HEK293 (cell line): Measurements from ENCODE around the gene CD59.

ENCODE experiments used
- GFI1B ChIP-seq: fragments of 450-650 bp; formaldehyde crosslinking; IDR thresholded peaks from 2 replicates; pipeline ENCODE4 v1.5.1; 2016; ENCODE audit warnings: missing biosample characterization, missing genetic modification characterization
- HIC1 ChIP-seq: fragments of 450-650 bp; formaldehyde crosslinking; IDR thresholded peaks from 2 replicates; pipeline ENCODE4 v1.5.1; 2016; ENCODE audit warnings: missing biosample characterization, missing genetic modification characterization
- INSM2 ChIP-seq: fragments of 450-650 bp; formaldehyde crosslinking; IDR thresholded peaks from 2 replicates; pipeline ENCODE4 v1.5.1; 2016; ENCODE audit warnings: missing biosample characterization, missing genetic modification characterization
- KLF1 ChIP-seq: fragments of 450-650 bp; formaldehyde crosslinking; IDR thresholded peaks from 2 replicates; pipeline ENCODE4 v1.5.1; 2016; ENCODE audit warnings: missing biosample characterization, missing genetic modification characterization
- KLF10 ChIP-seq: fragments of 450-650 bp; IDR thresholded peaks from 2 replicates; pipeline ENCODE4 v1.5.1; 2018; ENCODE audit warnings: missing biosample characterization, mild to moderate bottlenecking, missing genetic modification characterization
- KLF7 ChIP-seq: fragments of 450-650 bp; formaldehyde crosslinking; IDR thresholded peaks from 2 replicates; pipeline ENCODE4 v1.5.1; 2016; ENCODE audit warnings: missing biosample characterization, missing genetic modification characterization, borderline replicate concordance
- KLF8 ChIP-seq: fragments of 450-650 bp; formaldehyde crosslinking; IDR thresholded peaks from 2 replicates; pipeline ENCODE4 v1.5.1; 2016; ENCODE audit warnings: missing biosample characterization, missing genetic modification characterization
- MZF1 ChIP-seq: fragments of 450-650 bp; formaldehyde crosslinking; IDR thresholded peaks from 2 replicates; pipeline ENCODE4 v1.5.1; 2017; ENCODE audit warnings: missing biosample characterization, missing genetic modification characterization, borderline replicate concordance
- OSR2 ChIP-seq: fragments of 450-650 bp; formaldehyde crosslinking; IDR thresholded peaks from 2 replicates; pipeline ENCODE4 v1.5.1; 2016; ENCODE audit warnings: missing biosample characterization, missing genetic modification characterization
- TSHZ1 ChIP-seq: fragments of 450-650 bp; formaldehyde crosslinking; IDR thresholded peaks from 2 replicates; pipeline ENCODE4 v1.5.1; 2016; ENCODE audit warnings: missing biosample characterization, missing genetic modification characterization, borderline replicate concordance
- ZBTB20 ChIP-seq: fragments of 450-650 bp; formaldehyde crosslinking; IDR thresholded peaks from 2 replicates; pipeline ENCODE4 v1.5.1; 2016; ENCODE audit warnings: missing biosample characterization, missing genetic modification characterization
- ZNF138 ChIP-seq: fragments of 450-650 bp; formaldehyde crosslinking; IDR thresholded peaks from 2 replicates; pipeline ENCODE4 v1.5.1; 2016; ENCODE audit warnings: missing biosample characterization, missing genetic modification characterization, borderline replicate concordance
- ZNF184 ChIP-seq: fragments of 450-650 bp; IDR thresholded peaks from 2 replicates; pipeline ENCODE4 v1.5.1; 2018; ENCODE audit warnings: missing biosample characterization, mild to moderate bottlenecking, missing genetic modification characterization
- ZNF223 ChIP-seq: fragments of 450-650 bp; formaldehyde crosslinking; IDR thresholded peaks from 2 replicates; pipeline ENCODE4 v1.5.1; 2016; ENCODE audit warnings: missing biosample characterization, missing genetic modification characterization
- ZNF24 ChIP-seq: fragments of 450-650 bp; formaldehyde crosslinking; IDR thresholded peaks from 2 replicates; pipeline ENCODE4 v1.5.1; 2016; ENCODE audit warnings: missing biosample characterization, missing genetic modification characterization
- ZNF266 ChIP-seq: fragments of 450-650 bp; formaldehyde crosslinking; IDR thresholded peaks from 2 replicates; pipeline ENCODE4 v1.5.1; 2016; ENCODE audit warnings: missing biosample characterization, missing genetic modification characterization, low read depth
- ZNF280C ChIP-seq: fragments of 450-650 bp; formaldehyde crosslinking; IDR thresholded peaks from 2 replicates; pipeline ENCODE4 v1.5.1; 2016; ENCODE audit warnings: missing biosample characterization, missing genetic modification characterization
- ZNF335 ChIP-seq: fragments of 450-650 bp; formaldehyde crosslinking; conservative IDR thresholded peaks from 2 replicates; pipeline ENCODE4 v1.5.1; 2016; ENCODE audit warnings: missing biosample characterization, missing genetic modification characterization
- ZNF426 ChIP-seq: fragments of 450-650 bp; formaldehyde crosslinking; IDR thresholded peaks from 2 replicates; pipeline ENCODE4 v1.5.1; 2017; ENCODE audit warnings: missing biosample characterization, missing genetic modification characterization, mild to moderate bottlenecking, inconsistent platforms, moderate library complexity
- ZNF473 ChIP-seq: fragments of 450-650 bp; formaldehyde crosslinking; IDR thresholded peaks from 2 replicates; pipeline ENCODE4 v1.5.1; 2017; ENCODE audit warnings: missing biosample characterization, missing genetic modification characterization
- ZNF48 ChIP-seq: fragments of 450-650 bp; formaldehyde crosslinking; IDR thresholded peaks from 2 replicates; pipeline ENCODE4 v1.5.1; 2016; ENCODE audit warnings: missing biosample characterization, missing genetic modification characterization
- ZNF548 ChIP-seq: fragments of 450-650 bp; formaldehyde crosslinking; IDR thresholded peaks from 2 replicates; pipeline ENCODE4 v1.5.1; 2016; ENCODE audit warnings: missing biosample characterization, missing genetic modification characterization
- ZNF560 ChIP-seq: fragments of 450-650 bp; formaldehyde crosslinking; IDR thresholded peaks from 2 replicates; pipeline ENCODE4 v1.5.1; 2017; ENCODE audit warnings: missing biosample characterization, missing genetic modification characterization, borderline replicate concordance
- ZNF580 ChIP-seq: fragments of 450-650 bp; formaldehyde crosslinking; IDR thresholded peaks from 2 replicates; pipeline ENCODE4 v1.5.1; 2016; ENCODE audit warnings: missing biosample characterization, missing genetic modification characterization
- ZNF600 ChIP-seq: fragments of 450-650 bp; formaldehyde crosslinking; IDR thresholded peaks from 2 replicates; pipeline ENCODE4 v1.5.1; 2016; ENCODE audit warnings: missing biosample characterization, missing genetic modification characterization
- ZNF624 ChIP-seq: fragments of 450-650 bp; formaldehyde crosslinking; IDR thresholded peaks from 2 replicates; pipeline ENCODE4 v1.5.1; 2017; ENCODE audit warnings: missing biosample characterization, missing genetic modification characterization
- ZNF645 ChIP-seq: fragments of 450-650 bp; formaldehyde crosslinking; IDR thresholded peaks from 2 replicates; pipeline ENCODE4; 2016; ENCODE audit warnings: missing biosample characterization, missing genetic modification characterization
- ZNF660 ChIP-seq: fragments of 450-650 bp; IDR thresholded peaks from 2 replicates; pipeline ENCODE4 v1.5.1; 2018; ENCODE audit warnings: missing biosample characterization, mild to moderate bottlenecking, missing genetic modification characterization
- ZNF677 ChIP-seq: fragments of 450-650 bp; IDR thresholded peaks from 2 replicates; pipeline ENCODE4 v1.5.0; 2018; ENCODE audit warnings: missing biosample characterization, mild to moderate bottlenecking, missing genetic modification characterization, moderate library complexity
- ZNF776 ChIP-seq: fragments of 450-650 bp; formaldehyde crosslinking; IDR thresholded peaks from 2 replicates; pipeline ENCODE4 v1.5.0; 2017; ENCODE audit warnings: missing biosample characterization, missing genetic modification characterization, borderline replicate concordance
- ZSCAN30 ChIP-seq: fragments of 450-650 bp; IDR thresholded peaks from 2 replicates; pipeline ENCODE4 v1.5.1; 2018; ENCODE audit warnings: missing biosample characterization, mild to moderate bottlenecking, missing genetic modification characterization, moderate library complexity

CD59 gene

GRCh38 chr11:33692013-33692504 is 44.2 kb downstream of the CD59 start (continued):
- TF ChIP-seq TSHZ1 (peak; percentile 60; the same call in 1 of the 2 replicates), HIC1 (tag by site-specific recombination) (peak; percentile 63; the same call in 1 of the 2 replicates), ZNF645 (no peak), ZNF473 (tag by site-specific recombination) (no peak), ZNF266 (tag by site-specific recombination) (no peak), ZNF48 (tag by site-specific recombination) (no peak), ZNF184 (tag by site-specific recombination) (peak; percentile 33; the same call in 1 of the 2 replicates), OSR2 (tag by site-specific recombination) (no peak; the same call in 1 of the 2 replicates), KLF1 (tag by site-specific recombination) (no peak), ZNF548 (tag by site-specific recombination) (no peak), ZNF624 (tag by site-specific recombination) (no peak), ZNF426 (no peak), ZNF24 (tag by site-specific recombination) (0 out of 2 replicates have a peak, but pooled peaks have one; percentile 52), KLF7 (no peak), ZNF138 (tag by site-specific recombination) (no peak), KLF10 (tag by site-specific recombination) (no peak), ZNF280C (tag by site-specific recombination) (no peak), KLF8 (peak; percentile 26; the same call in 1 of the 2 replicates), ZNF776 (tag by site-specific recombination) (no peak), ZNF580 (tag by site-specific recombination) (no peak), ZNF560 (tag by site-specific recombination) (no peak), ZSCAN30 (tag by site-specific recombination) (0 out of 2 replicates have a peak, but pooled peaks have one; percentile 70), ZNF660 (tag by site-specific recombination) (no peak), INSM2 (no peak), ZBTB20 (tag by site-specific recombination) (peak; percentile 59), ZNF600 (tag by site-specific recombination) (peak; percentile 51; the same call in 1 of the 2 replicates), MZF1 (no peak), GFI1B (tag by site-specific recombination) (no peak), ZNF223 (no peak), ZNF677 (no peak), ZNF335 (tag by site-specific recombination) (peak; percentile 60)
